Tibial artery (tissue), 4 donors: ENCODE measurements around the gene RECQL5.

Experiments
- DNase-seq, 2 donors: peaks; one replicate each; pipeline ENCODE4 v3.0.0-alpha.2; 2019
- H3K27ac ChIP-seq, 2 donors: fragments of 200-600 bp; sonication (generic) in 1 of 2; 1 replicate in 1 of 2; 2 replicates in 1 of 2; pipeline ENCODE4 v1.5.1; 2018 to 2019; ENCODE audit warnings: mild to moderate bottlenecking in 1 of 2
- H3K27me3 ChIP-seq, 2 donors: fragments of 200-600 bp; sonication (generic) in 1 of 2; one replicate each; pipeline versions ENCODE4 v1.5.1 to v1.6.0; 2016 to 2019
- H3K36me3 ChIP-seq, 3 donors: fragments of 200-600 bp; sonication (generic) in 2 of 3; one replicate each; pipeline ENCODE4 v1.5.1; 2016 to 2019; ENCODE audit warnings: mild to moderate bottlenecking in 2 of 3
- H3K4me1 ChIP-seq, 4 donors: fragments of 200-600 bp; sonication (generic) in 2 of 4; 1 replicate in 3 of 4; 2 replicates in 1 of 4; pipeline ENCODE4 v1.5.1; 2016 to 2019
- H3K4me3 ChIP-seq, 2 donors: fragments of 200-600 bp; sonication (generic) in 1 of 2; 1 replicate in 1 of 2; 2 replicates in 1 of 2; pipeline ENCODE4 v1.5.1; 2018 to 2019; ENCODE audit warnings: mild to moderate bottlenecking in 2 of 2
- H3K9me3 ChIP-seq, 3 donors: fragments of 200-600 bp; sonication (generic) in 1 of 3; one replicate each; pipeline ENCODE4 v1.5.1; 2016 to 2019
- CTCF ChIP-seq, 2 experiments: fragments of 200-600 bp in 1 of 2; fragments of 450-650 bp in 1 of 2; IDR thresholded peaks; one replicate each; pipeline ENCODE4 v1.5.1; 2017 to 2019; ENCODE audit warnings: antibody characterized with exemption in 2 of 2, mild to moderate bottlenecking in 1 of 2, moderate library complexity in 1 of 2
- intact Hi-C: fragments of 100-400 bp; cut with DNase I; formaldehyde crosslinking; loops from one replicate; pipeline ENCODE4 v1.15.0; 2023; ENCODE audit warnings: low total_unique reads

The RECQL5 gene

GRCh38 chr17:75679706-75680211, 12.8 kb upstream of the RECQL5 start:
- TF ChIP-seq CTCF (IDR thresholded peaks at IDR 0.05): peak in 1 of 2 experiments; percentile 5
- Histone ChIP-seq H3K27me3 (no peaks in the 10 kb centered on the region), H3K4me1 (peaks cover 0 to 32% (median 11%) of the 10 kb centered on the region in 4 donors), H3K27ac (no peak overlapping the region), H3K4me3 (no peak overlapping the region), H3K36me3 (peaks cover 0 to 40% (median 35%) of the 10 kb centered on the region in 3 donors), H3K9me3 (no peaks in the 10 kb centered on the region)
- no peak for DNase-seq
- intact Hi-C loops: loop anchor here (5.0 kb wide), 1 partner anchor 63 kb away; no protein-coding TSS in a partner anchor

- no peaks in the 10 kb centered on the region for H3K27me3 ChIP-seq
- H3K27ac ChIP-seq: no peak overlapping the region
- peaks cover 17 to 66% (median 63%) of the 10 kb centered on the region in 3 donors for H3K36me3 ChIP-seq
- H3K4me1 ChIP-seq: peaks cover 0 to 23% (median 5%) of the 10 kb centered on the region in 4 donors
- DNase-seq: no peak
- intact Hi-C loops: no loop called here
- H3K4me3 ChIP-seq: no peak overlapping the region
- no peak for TF ChIP-seq CTCF (IDR thresholded peaks at IDR 0.05)
- H3K9me3 ChIP-seq: no peaks in the 10 kb centered on the region
Measured at GRCh38 chr17:75676461-75676860, 9.5 kb upstream of the RECQL5 start.

GRCh38 chr17:75673487-75673886, 6.5 kb upstream of the RECQL5 start:
- TF ChIP-seq CTCF (IDR thresholded peaks at IDR 0.05): no peak

GRCh38 chr17:75672011-75672410, 5.1 kb upstream of the RECQL5 start:
- no peak overlapping the region for H3K27ac ChIP-seq
- intact Hi-C loops: loop anchor here (5.0 kb wide), 1 partner anchor 80 kb away; no protein-coding TSS in a partner anchor
- peaks cover 0 to 35% (median 14%) of the 10 kb centered on the region in 4 donors for H3K4me1 ChIP-seq
- H3K27me3 ChIP-seq: no peaks in the 10 kb centered on the region
- no peak for TF ChIP-seq CTCF (IDR thresholded peaks at IDR 0.05)
- H3K36me3 ChIP-seq: peaks cover 44 to 68% (median 59%) of the 10 kb centered on the region in 3 donors
- H3K4me3 ChIP-seq: no peak overlapping the region
- DNase-seq: no peak
- H3K9me3 ChIP-seq: no peaks in the 10 kb centered on the region

More at GRCh38 chr17:75673487-75673886, 6.5 kb upstream of the RECQL5 start:
- Histone ChIP-seq H3K27me3 (no peaks in the 10 kb centered on the region), H3K4me1 (peaks cover 0 to 26% (median 6%) of the 10 kb centered on the region in 4 donors), H3K4me3 (no peak overlapping the region), H3K27ac (no peak overlapping the region), H3K9me3 (no peaks in the 10 kb centered on the region), H3K36me3 (peaks cover 44 to 73% (median 61%) of the 10 kb centered on the region in 3 donors)
- no peak for DNase-seq
- intact Hi-C loops: loop anchor here (5.0 kb wide), 1 partner anchor 79 kb away; no protein-coding TSS in a partner anchor

GRCh38 chr17:75670868-75671267, 3.9 kb upstream of the RECQL5 start:
- no peak for TF ChIP-seq CTCF (IDR thresholded peaks at IDR 0.05)
- no peaks in the 10 kb centered on the region for H3K27me3 ChIP-seq
- intact Hi-C loops: loop anchor here (5.0 kb wide), 1 partner anchor 81 kb away; no protein-coding TSS in a partner anchor
- no peak for DNase-seq
- peaks cover 44 to 58% (median 52%) of the 10 kb centered on the region in 3 donors for H3K36me3 ChIP-seq
- no peak overlapping the region for H3K27ac ChIP-seq
- H3K4me1 ChIP-seq: peaks cover 0 to 44% (median 21%) of the 10 kb centered on the region in 4 donors
- H3K4me3 ChIP-seq: no peak overlapping the region
- H3K9me3 ChIP-seq: no peaks in the 10 kb centered on the region
